Sigmoid colon (tissue), 7 donors: Measurements from ENCODE around the gene PBX3. TPM values are rescaled to one million over a fixed set of nuclear protein-coding genes. Genes with fewer than 3 reads are reported as not detected.

Source experiments
- DNase-seq: peaks from one replicate; pipeline ENCODE4 v3.0.0-alpha.2; 2019
- H3K27ac ChIP-seq, 4 donors: fragments of 200-600 bp; sonication (generic); one replicate each; pipeline ENCODE4 v1.5.1; 2016 to 2019; ENCODE audit warnings: mild to moderate bottlenecking in 1 of 4
- H3K27me3 ChIP-seq, 3 donors: fragments of 200-600 bp; sonication (generic); one replicate each; pipeline ENCODE4 v1.5.1; 2019; ENCODE audit warnings: mild to moderate bottlenecking in 1 of 3
- H3K36me3 ChIP-seq, 4 donors: fragments of 200-600 bp; sonication (generic); one replicate each; pipeline ENCODE4 v1.5.1; 2016 to 2019
- H3K4me1 ChIP-seq, 4 donors: fragments of 200-600 bp; sonication (generic); one replicate each; pipeline ENCODE4 v1.5.1; 2017 to 2019
- H3K4me3 ChIP-seq, 4 donors: fragments of 200-600 bp; sonication (generic); one replicate each; pipeline ENCODE4 v1.5.1; 2017 to 2019; ENCODE audit warnings: mild to moderate bottlenecking in 2 of 4, moderate library complexity in 1 of 4
- H3K9me3 ChIP-seq, 4 donors: fragments of 200-600 bp in 3 of 4; sonication (generic) in 3 of 4; one replicate each; pipeline versions ENCODE4 v1.5.1 to v1.6.1; 2013 to 2019
- CTCF ChIP-seq, 4 experiments: fragments of 450-650 bp in 3 of 4; fragments of 200-600 bp in 1 of 4; IDR thresholded peaks; one replicate each; pipeline ENCODE4 v1.5.1; 2016 to 2019; ENCODE audit warnings: antibody characterized with exemption in 4 of 4, mild to moderate bottlenecking in 3 of 4, moderate library complexity in 2 of 4
- EP300 ChIP-seq, 4 donors: sonication (generic); formaldehyde crosslinking; IDR thresholded peaks; one replicate each; pipeline ENCODE4 v1.6.1; 2017; ENCODE audit warnings: antibody characterized with exemption in 4 of 4
- POLR2A ChIP-seq, 2 donors: fragments of 450-650 bp; IDR thresholded peaks; one replicate each; pipeline ENCODE4 v1.6.1; 2016; ENCODE audit warnings: antibody characterized with exemption in 2 of 2, mild to moderate bottlenecking in 2 of 2, moderate library complexity in 2 of 2
- POLR2AphosphoS5 ChIP-seq, 4 donors: sonication (generic); formaldehyde crosslinking; IDR thresholded peaks; one replicate each; pipeline ENCODE4 v1.6.1; 2017; ENCODE audit warnings: antibody characterized with exemption in 4 of 4
- WGBS, 2 donors: extraction: QIAGEN DNeasy Blood & Tissue Kit; methylation state at CpG; one replicate each; pipeline ENCODE4 v1.1.7; 2013; 5-methylcytosine and 5-hydroxymethylcytosine counted together
- intact Hi-C: fragments of 100-400 bp; cut with DNase I; formaldehyde crosslinking; loops from one replicate; pipeline ENCODE4 v1.15.1; 2023
- polyA plus RNA-seq, 3 donors: library from polyadenylated mRNA; stranded (reverse); fragments of 200-250 nt; gene quantifications; one replicate each; pipeline ENCODE4 v1.2.3, GENCODE V29; 2013
- total RNA-seq, 4 donors: library from RNA; depleted of rRNA; stranded (reverse); fragments of >200 nt; gene quantifications; one replicate each; pipeline ENCODE4 v1.1.0, GENCODE V29; 2016
- donor health status: healthy with polysubstance abuse.
- donor health status: Bipolar disorder and iron deficiency.
- donor health status: healthy.

PBX3 gene
- total and polyA plus RNA-seq, 7 donors: 2.8 to 159 (median 90.6) TPM

GRCh38 chr9:125847735-125848134 is 100.6 kb downstream of the PBX3 start:
- WGBS, 2 donors: 72 to 98% methylated on average over 2 of the region's 2 CpGs
- no peak overlapping the region for H3K27ac ChIP-seq
- H3K4me1 ChIP-seq: peaks cover 0 to 62% (median 25%) of the 10 kb centered on the region in 4 donors
- intact Hi-C loops: no loop called here
- H3K9me3 ChIP-seq: no peaks in the 10 kb centered on the region
- no peak for DNase-seq
- no peaks in the 10 kb centered on the region for H3K27me3 ChIP-seq
- TF ChIP-seq CTCF (IDR thresholded peaks at IDR 0.05) (no peak), POLR2AphosphoS5 (IDR thresholded peaks at IDR 0.05) (no peak), EP300 (IDR thresholded peaks at IDR 0.05) (no peak), POLR2A (IDR thresholded peaks at IDR 0.05) (no peak)
- H3K36me3 ChIP-seq: no peaks in the 10 kb centered on the region
- H3K4me3 ChIP-seq: no peak overlapping the region

- no peaks in the 10 kb centered on the region for H3K27me3 ChIP-seq
- H3K36me3 ChIP-seq: no peaks in the 10 kb centered on the region
- H3K9me3 ChIP-seq: no peaks in the 10 kb centered on the region
- no peak overlapping the region for H3K4me3 ChIP-seq
- no peak overlapping the region for H3K27ac ChIP-seq
- TF ChIP-seq EP300 (IDR thresholded peaks at IDR 0.05) (no peak), CTCF (IDR thresholded peaks at IDR 0.05) (no peak), POLR2AphosphoS5 (IDR thresholded peaks at IDR 0.05) (no peak), POLR2A (IDR thresholded peaks at IDR 0.05) (no peak)
- WGBS, 2 donors: 95 to 97% methylated on average over 3 of the region's 3 CpGs
- no peak for DNase-seq
- peaks cover 0 to 52% (median 20%) of the 10 kb centered on the region in 4 donors for H3K4me1 ChIP-seq
- intact Hi-C loops: no loop called here
Observed at GRCh38 chr9:125850106-125850632, 103.0 kb downstream of the PBX3 start.

- Histone ChIP-seq H3K4me1 (peaks cover 0 to 52% (median 22%) of the 10 kb centered on the region in 4 donors), H3K4me3 (no peak overlapping the region), H3K36me3 (no peaks in the 10 kb centered on the region), H3K9me3 (no peaks in the 10 kb centered on the region), H3K27ac (no peak overlapping the region), H3K27me3 (no peaks in the 10 kb centered on the region)
- TF ChIP-seq POLR2AphosphoS5 (IDR thresholded peaks at IDR 0.05): no peak
- TF ChIP-seq EP300 (IDR thresholded peaks at IDR 0.05): no peak
- TF ChIP-seq CTCF (IDR thresholded peaks at IDR 0.05): no peak
- no peak for TF ChIP-seq POLR2A (IDR thresholded peaks at IDR 0.05)
- intact Hi-C loops: no loop called here
- no peak for DNase-seq
- WGBS, 2 donors: 91 to 96% methylated on average over 1 of the region's 1 CpG
Observed at GRCh38 chr9:125850763-125851162, 103.6 kb downstream of the PBX3 start.

- WGBS, 2 donors: 82 to 91% methylated on average over 2 of the region's 2 CpGs
- TF ChIP-seq POLR2A (IDR thresholded peaks at IDR 0.05) (no peak), CTCF (IDR thresholded peaks at IDR 0.05) (no peak), POLR2AphosphoS5 (IDR thresholded peaks at IDR 0.05) (no peak), EP300 (IDR thresholded peaks at IDR 0.05) (no peak)
- Histone ChIP-seq H3K27ac (no peak overlapping the region), H3K4me3 (no peak overlapping the region), H3K36me3 (no peaks in the 10 kb centered on the region), H3K9me3 (no peaks in the 10 kb centered on the region), H3K27me3 (no peaks in the 10 kb centered on the region), H3K4me1 (peaks cover 0 to 64% (median 23%) of the 10 kb centered on the region in 4 donors)
- intact Hi-C loops: no loop called here
- no peak for DNase-seq
Observed at GRCh38 chr9:125851979-125852378, 104.8 kb downstream of the PBX3 start.

GRCh38 chr9:125852386-125852785 is 105.2 kb downstream of the PBX3 start:
- Histone ChIP-seq H3K4me3 (no peak overlapping the region), H3K36me3 (no peaks in the 10 kb centered on the region), H3K27ac (no peak overlapping the region), H3K4me1 (peaks cover 0 to 64% (median 23%) of the 10 kb centered on the region in 4 donors), H3K9me3 (no peaks in the 10 kb centered on the region), H3K27me3 (no peaks in the 10 kb centered on the region)
- DNase-seq: no peak
- WGBS, 2 donors: 93 to 97% methylated on average over 2 of the region's 2 CpGs
- TF ChIP-seq POLR2AphosphoS5 (IDR thresholded peaks at IDR 0.05) (no peak), CTCF (IDR thresholded peaks at IDR 0.05) (no peak), EP300 (IDR thresholded peaks at IDR 0.05) (no peak), POLR2A (IDR thresholded peaks at IDR 0.05) (no peak)
- intact Hi-C loops: no loop called here
